Body of pancreas (tissue), 4 donors: ENCODE measurements around the gene TOMM7.
"Not testable (repeated sequence)": the region's sequence is repeated elsewhere in the genome, so short reads cannot be mapped to it uniquely, and the experiment has no call there.

Experiments used
- POLR2A ChIP-seq, 3 donors: fragments of 450-650 bp; IDR thresholded peaks; one replicate each; pipeline ENCODE4 v1.6.1; 2016; ENCODE audit warnings: antibody characterized with exemption in 3 of 3, mild to moderate bottlenecking in 2 of 3
- TF ChIP-seq, protein P1 (sequence below), 7 experiments: fragments of 450-650 bp in 4 of 7; fragments of 200-600 bp in 3 of 7; sonication (generic) in 3 of 7; IDR thresholded peaks; one replicate each; pipeline ENCODE4 v1.5.1; 2016 to 2019; ENCODE audit warnings: antibody characterized with exemption in 7 of 7

DNA sequence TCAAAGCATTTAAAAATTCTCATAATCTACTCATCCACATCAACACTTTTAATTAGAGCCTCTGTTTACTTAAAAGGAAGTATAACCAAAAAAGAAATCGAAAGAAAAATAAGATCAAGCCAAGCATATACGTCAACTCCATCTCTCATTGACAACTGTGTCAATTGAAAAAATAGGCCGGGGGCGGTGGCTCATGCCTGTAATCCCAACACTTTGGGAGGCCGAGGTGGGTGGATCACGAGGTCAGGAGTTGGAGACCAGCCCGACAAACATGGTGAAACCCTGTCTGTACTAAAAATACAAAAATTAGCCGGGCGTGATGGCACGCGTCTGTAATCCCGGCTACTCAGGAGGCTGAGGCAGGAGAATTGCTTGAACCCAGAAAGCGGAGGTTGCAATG is 32.0 kb downstream of the TOMM7 start:
- TF ChIP-seq, protein P1, sequence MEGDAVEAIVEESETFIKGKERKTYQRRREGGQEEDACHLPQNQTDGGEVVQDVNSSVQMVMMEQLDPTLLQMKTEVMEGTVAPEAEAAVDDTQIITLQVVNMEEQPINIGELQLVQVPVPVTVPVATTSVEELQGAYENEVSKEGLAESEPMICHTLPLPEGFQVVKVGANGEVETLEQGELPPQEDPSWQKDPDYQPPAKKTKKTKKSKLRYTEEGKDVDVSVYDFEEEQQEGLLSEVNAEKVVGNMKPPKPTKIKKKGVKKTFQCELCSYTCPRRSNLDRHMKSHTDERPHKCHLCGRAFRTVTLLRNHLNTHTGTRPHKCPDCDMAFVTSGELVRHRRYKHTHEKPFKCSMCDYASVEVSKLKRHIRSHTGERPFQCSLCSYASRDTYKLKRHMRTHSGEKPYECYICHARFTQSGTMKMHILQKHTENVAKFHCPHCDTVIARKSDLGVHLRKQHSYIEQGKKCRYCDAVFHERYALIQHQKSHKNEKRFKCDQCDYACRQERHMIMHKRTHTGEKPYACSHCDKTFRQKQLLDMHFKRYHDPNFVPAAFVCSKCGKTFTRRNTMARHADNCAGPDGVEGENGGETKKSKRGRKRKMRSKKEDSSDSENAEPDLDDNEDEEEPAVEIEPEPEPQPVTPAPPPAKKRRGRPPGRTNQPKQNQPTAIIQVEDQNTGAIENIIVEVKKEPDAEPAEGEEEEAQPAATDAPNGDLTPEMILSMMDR (IDR thresholded peaks at IDR 0.05): not testable (repeated sequence)
- TF ChIP-seq POLR2A (IDR thresholded peaks at IDR 0.05): not testable (repeated sequence)
